ENCODE data around the gene PPP1R16B.
A peak's percentile ranks its signal among the peaks of the same experiment; 100 is the strongest.
"Not testable (repeated sequence)": the region's sequence is repeated elsewhere in the genome, so short reads cannot be mapped to it uniquely, and the experiment has no call there.

PPP1R16B gene

DNA sequence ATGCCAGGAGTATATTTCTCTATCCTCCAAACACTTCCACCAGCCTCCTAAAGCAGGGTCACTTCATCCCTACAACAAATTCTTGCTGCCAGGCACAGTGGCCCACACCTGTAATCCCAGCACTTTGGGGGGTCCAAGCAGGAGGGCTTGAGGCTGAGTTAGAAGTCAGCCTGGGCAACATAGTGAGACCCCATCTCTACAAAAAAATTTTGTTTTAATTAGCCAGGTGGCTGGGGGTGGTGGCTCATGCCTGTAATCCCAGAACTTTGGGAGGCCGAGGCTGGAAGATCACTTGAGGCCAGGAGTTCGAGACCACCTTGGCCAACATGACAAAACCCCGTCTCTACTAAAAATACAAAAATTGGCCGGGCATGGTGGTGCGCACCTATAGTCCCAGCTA, 11.4 kb upstream of the PPP1R16B start:
- not testable (repeated sequence) for DNase-seq

DNA sequence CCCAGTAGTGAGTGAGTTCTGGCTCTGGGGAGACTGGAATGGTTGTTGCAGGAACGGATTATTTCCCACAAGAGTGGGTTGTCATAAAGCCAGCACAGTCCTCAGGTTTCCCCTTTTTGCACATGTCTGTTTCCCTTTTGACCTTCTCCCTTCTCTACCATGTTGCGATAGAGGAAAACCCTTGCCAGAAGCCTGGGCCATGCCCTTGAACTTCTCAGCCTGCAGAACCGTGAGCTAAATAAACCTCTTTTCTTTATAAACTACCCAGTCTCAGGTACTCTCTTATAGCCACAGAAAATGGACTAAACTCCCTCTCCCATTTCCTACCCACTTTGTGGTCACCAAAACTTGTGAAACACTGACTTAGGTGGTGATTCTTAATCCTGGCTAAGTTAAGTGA, 7.2 kb upstream of the PPP1R16B start:
- DNase-seq, result no peak

DNA sequence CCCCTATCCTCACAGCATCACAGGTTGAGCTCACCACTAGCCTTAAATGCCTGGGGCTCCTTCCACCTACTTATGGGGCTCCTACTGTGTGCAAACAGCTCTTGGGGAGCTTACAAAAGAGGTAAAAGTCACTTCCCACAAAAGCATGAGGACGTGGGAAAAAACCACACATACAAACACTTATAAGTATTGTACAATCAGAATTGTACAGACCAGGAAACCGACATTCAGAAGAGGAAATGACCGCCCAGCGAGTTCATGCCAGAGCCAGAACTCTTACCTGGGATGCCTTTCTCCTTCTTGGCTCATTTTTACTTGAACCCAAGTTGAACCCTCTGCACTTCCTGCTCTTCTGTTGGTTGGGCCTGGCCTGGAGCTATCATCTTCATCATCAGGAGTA, 6.3 kb upstream of the PPP1R16B start:
- no peak for DNase-seq

DNA sequence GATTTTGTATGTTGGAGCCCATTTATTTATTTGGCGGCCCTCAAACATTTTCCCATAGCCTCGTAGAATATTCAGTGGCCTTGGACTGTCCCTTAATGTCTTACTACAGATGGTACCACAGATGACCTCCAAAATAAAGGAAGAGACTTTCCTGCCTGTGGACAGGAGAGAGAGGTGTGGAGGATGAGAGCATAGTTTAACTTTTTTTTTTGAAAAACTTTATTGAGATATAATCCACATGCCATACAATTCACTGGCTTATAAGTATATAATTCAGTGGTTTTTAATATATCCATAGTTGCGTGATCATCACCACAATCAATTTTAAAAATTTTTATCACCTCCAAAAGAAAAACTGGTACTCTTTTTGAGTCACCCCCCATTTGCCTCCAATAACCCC, 4.6 kb upstream of the PPP1R16B start:
- DNase-seq, result no peak

DNA sequence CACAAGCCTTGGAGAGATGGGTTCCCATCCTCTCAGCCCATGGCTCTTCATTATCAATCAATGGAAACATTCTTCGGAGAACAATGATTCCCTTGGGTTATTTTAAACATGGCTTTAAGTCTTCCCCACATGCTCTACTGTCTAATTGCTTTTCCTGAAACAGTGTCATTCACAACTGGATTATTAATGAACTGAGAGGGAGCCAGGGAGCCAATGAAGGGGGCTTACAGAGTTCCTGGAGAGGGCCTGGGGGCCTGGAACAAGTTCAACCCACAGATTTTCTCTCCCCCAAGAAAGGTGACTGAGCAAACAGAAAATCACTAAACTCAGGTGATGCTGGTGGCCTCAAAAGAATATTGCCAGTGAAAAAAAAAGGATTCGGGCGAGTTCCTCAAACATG, 1.3 kb upstream of the PPP1R16B start:
- no peak for DNase-seq

DNA sequence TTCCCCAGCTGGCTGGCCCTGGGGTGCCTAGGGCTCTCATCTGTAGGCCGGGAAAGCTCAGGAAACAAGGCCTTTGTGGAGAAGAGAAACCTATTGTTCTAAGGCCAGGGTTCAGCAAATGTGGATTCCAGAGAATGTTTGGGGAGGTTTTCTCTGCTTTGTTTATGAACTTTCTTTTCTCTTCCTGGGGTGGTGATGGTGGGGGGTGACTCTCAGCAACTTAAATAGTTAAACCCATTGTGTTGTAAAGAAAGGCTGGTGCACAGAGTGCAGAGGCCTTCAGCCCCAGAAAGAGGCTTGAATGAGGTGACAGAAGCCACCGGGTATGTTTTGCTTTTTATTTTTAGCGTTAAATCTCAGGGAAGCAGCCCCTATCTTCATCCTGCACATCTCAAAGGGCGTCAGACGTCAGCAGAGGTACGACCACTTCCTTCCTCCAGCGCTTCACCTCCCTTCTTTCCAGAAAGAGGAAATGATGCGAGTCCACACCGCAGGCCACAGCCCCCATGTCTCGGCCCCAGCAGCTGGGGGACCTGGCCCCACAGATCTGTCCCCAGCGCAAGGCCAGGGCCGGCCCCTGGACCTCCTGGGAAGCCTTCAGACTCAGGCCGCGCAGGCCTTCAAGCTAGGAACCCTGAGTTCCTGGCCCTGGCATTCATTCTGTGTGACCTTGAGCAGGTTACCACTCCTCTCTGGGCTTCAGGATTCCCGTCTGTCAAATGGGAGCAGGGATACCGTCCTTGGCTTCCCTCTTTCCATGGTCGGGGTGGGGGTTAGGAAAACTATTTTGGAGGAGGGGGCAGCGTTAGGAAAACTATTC, 605 bp upstream of the PPP1R16B start:
- no peak for DNase-seq

DNA sequence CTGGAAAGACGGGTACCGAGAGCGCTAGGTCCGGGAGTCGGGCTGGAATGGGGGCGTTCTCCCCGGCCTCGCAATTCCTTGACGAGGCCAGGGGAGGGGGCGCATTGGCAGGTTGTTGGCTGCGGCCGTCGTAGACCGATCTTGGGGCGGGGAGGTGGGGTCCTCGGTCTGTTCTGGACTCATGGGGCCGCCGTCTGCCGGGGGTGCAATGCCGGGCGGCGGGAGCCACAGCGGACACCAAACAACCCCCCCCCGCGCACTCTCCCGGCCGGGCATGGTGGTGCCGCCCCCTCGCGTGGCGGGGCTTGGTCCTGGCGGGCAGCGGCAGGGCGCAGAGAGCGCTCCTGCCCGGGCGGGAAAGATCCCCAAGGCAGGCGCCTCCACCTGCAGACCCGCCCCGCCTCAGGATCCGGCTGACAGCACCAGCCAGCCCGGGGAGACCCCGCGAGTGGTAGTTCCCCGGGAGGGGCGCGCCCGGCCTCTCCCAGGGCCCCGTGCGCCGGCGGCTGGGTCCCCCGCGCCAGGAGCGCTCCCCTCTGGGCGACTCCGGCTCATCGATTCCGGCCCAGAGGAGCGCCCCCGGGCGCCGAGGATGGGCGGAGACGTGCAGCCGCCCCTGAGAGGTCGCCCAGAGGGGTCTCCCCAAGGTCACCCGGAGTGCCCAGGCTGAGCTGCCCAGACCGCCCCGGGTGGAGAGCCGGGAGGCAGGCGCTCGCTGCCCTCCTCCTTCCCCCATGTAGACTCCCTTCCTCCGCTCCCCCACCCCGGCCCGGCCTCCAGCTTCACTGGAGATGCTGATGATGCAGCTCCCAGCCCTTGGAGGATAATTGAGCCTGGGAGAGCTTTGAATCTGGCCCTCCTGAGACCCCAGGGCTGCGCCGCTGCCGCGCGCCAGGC, 709 bp downstream of the PPP1R16B start:
- DNase-seq, result no peak

DNA sequence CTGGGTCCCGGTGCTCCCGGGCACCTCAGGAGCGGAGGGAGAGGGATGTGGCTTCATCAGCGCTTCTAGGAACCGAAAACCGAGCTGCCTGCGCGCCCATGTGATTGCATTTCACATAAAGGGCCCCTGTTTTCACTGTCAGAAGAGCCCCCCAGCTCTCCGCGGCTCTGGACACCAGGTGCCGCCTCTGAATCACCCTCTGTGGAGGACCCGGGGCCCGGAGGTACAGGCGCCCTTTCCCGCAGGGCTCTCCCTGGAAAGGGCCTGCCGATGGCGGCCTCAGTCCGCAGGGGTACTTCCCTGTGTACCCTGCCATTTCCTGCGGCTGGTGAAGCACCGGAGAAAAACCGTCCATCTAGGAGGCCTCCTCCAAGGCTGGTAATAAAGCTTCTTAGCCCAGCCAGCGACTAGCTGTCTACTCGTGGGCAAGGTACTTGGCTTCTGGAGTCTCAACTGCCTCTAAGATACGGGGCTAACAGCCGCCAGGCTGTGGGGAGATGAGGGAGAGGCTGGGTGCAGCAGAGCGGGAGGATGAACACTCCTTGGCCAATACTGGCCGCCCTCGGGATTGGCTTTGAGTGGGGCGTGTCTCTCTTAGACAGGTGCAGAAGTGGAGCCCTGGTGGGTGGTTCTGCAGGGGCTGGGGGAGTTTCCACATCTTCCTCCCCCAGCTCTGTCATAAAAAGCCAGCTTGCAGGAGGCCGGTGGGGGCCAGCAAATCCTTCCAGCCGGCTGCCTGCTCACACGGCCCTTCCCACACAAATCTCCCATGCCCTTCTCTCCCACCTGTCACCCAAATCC, 1.6 kb downstream of the PPP1R16B start:
- no peak for DNase-seq

DNA sequence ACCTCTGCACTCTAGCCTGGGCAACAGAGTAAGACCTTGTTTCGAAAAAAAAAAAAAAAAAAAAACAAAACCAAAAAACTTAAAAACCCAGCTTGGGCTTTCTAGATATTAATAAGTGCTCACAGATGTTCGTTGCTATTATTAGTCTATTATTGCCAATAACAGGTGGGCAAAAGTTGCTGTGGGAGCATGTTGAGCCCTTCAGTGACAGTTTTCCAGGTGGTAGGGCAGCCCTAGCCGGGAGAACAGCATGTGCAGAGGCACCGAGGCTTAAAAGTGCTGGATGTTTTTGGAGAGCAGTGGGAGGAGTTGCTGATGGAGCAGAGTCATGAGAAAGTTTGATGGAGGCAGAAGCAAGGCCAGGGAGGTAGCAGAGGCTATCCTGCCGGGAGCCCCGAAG, 4.4 kb downstream of the PPP1R16B start:
- DNase-seq, result no peak

DNA sequence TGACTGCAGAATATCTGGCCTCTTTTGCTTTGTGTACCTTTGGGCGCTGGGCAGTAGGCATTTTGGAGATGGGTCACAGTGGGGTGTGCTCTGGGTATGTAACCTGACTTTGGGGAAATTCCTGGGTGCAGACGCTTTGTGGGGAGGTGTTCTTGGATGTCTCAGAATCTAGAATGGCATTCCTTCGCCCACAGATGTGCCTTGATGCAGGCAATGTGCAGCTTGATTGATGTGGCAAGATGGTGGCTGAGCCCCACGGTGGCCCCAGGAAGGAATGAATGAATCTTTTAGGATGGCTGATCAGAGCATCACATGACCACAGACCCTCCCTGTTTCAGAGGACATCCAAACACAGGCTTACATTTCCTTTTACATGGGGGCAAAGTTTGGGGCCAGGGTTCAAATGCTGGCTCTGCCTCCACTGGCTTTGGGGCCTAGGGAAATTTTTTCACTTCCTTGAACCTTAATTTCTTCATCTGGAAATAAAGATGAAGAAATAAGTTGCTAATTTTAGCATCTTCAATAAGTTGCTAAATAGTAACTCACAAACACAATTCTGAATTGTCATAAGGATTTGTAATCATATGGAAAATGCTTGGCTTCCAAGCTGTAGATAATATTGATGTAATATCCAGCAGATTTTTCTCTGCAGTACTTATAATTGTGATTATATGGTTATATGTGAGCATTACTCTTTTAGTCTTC, 5.6 kb downstream of the PPP1R16B start:
- DNase-seq, result no peak

DNA sequence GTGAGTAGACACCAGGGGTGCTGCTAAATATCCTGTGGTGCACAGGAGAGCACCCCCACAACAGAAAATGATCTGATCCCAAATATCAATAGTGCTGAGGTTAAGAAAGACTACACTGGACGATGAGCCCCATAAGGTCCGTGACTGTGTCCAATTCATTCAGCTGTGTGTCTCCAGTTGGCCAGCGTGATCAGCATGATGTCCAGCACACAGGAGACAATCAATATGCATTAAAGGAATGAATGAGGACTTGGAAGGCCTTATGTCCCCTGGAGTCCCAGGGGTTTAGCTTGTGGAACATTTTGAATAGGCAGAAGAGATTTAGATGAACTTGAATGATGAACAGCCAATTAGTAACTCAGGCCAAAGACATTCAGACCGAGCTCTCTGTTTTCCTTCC, 6.3 kb downstream of the PPP1R16B start:
- DNase-seq, result no peak

DNA sequence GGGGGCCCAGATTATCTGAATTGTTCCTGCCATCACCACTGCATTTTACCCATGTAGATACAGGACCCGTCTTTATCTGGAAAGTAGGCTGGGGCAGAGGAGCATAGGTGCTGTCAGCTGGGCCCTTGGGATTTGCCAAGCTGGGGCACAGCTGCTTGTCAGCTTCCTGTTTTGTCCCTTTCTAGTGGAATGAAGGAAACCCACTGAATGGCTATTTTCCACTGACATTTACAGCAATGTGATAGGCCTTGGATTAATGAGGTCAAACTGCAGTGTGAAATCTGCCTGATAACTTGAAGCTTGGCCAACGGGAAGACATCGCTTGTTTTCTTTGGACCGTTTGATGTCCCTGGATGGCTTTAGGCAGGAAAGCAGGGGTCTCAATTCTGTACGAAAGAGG, 6.7 kb downstream of the PPP1R16B start:
- no peak for DNase-seq

DNA sequence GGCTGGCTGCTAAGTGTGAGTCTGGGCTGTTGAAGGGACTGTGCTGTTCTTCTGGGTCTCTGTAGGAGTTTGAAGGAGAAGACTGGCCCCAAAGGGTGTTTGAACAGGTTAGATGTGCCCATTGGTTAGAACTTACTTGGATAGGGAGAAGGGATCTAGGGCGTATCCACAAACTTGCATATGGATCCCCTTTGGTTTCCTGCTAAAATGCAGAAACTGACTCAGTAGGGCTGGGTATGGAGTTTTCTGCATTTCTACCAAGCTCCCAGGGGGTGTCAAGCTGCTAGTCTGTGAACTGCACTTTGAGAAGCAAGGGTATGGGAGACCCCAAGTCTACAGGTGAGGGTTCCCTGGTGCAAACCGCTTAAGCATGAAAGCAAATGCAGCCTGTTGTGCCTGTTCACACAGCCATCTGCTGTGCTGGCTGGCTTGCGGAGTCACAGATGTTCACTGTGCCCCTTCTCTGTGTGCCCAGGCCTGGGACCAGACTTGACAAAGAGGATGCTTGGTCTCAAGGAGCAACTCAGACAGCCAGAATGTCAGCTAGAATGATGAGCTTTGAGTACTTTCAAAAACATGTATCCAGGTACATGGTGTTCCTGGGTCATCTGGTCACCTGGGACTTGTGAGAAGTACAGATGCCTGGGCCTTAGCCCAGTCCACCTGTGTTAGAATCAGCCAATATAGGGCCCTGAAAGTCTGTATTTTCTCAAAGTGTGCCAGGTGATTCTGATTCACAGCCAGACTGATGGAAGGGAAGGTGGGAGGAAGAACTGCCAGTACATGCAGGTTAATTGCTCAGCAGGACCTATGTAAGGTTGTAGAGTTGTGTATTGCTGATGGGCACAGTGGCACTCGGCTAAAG, 7.4 kb downstream of the PPP1R16B start:
- no peak for DNase-seq

DNA sequence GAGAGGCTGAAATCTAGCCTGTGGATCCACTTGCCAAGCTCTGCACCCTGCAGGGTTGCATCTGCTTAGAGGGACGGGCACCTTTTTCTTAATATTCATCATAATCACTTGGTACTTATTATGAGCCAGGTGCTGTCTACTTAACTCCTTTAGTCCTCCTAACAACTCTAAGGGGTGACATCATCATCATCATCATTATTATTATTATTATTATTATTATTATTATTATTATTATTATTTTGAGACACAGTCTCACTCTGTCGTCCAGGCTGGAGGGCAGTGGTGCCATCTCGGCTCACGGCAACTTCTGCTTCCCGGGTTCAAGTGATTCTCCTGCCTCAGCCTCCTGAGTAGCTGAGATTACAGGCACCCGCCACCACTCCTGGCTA, 8.1 kb downstream of the PPP1R16B start:
- not testable (repeated sequence) for DNase-seq

DNA sequence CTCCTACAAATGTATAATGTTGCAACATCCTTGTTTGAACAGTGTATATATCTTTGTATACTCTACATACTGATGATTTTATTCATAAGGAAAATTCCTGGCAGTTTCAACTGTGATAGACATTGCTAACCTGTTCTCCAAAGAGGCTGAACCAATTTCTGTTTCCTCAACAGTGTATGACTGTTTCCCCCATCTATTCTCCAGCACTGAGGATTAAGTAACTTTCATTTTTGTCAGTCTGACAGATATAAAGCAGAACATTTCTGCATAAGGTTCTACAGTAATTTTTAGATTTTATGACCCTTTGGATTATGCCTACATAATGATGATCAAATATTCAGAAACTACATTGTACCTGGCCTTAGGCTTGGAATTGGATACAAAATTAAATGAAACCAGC, 9.9 kb downstream of the PPP1R16B start:
- no peak for DNase-seq

DNA sequence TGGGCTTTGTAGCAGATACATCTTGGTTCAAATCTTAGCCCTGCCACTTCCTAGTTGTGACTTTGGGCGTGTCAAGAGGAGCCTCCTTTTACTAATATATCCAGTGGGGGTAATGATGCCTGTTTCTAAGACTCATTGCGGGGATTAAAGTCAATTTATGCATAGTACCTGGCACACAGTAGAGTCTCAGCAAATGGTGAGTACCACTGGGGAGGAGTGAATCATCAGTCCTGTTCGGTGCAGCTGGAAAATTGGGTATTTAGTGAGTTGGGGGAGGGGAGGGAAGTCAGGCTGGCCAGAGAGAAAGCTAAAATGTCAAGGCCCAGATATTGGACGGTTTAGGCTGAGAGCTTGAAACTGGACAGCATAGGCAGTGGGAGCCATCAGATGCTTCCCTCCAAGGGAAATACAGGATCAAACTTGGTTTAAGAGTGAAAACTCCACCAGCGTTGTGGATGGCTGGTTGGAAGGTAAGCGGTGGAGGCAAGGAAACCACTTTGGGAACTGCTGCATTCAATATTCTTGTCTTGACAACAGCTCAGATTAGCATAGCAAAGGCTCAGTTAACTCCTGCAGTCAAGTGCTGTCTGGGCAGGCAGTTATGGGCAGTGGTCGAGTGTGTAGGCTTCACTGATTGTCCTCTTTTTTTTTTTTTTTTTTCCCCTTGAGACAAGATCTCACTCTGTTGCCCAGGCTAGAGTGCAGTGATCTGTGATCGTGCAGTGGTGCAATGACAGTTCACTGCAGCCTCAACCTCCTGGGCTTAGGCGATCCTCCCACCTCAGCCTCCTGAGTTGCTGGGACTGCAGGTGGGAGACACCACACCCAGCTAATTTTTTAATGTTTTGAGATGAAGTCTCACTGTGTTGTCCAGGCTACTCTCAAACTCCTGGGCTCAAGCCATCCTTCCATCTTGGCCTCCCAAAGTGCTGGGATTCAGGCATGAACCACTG, 12.9 kb downstream of the PPP1R16B start:
- no peak for DNase-seq

DNA sequence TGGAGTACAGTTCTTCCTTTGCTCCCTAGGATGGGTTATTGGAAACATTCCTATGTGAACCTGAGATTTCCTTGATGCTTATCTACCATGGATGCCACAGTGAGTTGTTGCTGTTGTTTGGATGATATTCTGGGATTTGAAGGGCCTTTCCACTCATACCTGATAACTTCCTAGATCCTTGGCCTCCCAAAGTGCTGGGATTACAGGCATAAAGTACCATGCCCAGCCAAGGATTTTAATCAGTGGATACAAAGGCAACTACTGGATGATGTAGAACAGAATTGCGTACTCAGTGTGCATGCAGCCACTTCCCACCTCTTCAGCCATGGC, 20.0 kb downstream of the PPP1R16B start:
- no peak for DNase-seq

DNA sequence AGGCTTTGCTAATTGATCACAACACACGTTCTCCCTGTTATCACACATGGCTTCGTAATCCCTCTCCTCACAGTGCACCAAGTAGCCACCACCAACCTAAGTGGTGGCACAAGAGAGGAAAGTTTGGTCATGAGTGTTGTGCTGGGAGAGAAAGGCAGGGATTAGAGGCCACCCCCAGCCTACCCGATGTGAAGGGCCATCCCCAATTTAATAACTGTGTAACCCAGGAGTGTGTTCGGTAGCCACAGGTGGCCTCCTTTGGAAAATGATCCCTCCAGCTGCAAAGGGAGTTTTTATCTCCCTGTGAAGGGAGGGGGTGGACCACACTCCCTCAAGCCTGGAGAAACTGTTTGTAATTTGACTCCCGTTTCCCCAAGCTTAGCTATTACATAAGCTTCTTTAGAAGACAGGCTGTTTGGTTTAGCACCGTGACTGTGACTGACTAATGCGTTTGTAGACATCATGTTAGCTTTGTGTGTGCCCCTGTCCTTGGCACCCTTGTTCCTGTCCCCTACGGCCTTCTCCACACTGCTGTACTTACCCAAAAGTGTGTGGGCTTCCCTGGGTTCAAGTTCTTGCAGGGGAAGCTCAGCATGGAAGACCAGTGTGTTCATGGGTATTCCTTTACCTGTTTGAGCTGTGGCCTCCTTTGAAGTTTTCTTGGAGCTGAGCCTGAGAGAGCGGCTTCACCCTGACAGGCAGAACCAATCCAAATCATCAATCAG, 20.6 kb downstream of the PPP1R16B start:
- DNase-seq, result peak; percentile 17

DNA sequence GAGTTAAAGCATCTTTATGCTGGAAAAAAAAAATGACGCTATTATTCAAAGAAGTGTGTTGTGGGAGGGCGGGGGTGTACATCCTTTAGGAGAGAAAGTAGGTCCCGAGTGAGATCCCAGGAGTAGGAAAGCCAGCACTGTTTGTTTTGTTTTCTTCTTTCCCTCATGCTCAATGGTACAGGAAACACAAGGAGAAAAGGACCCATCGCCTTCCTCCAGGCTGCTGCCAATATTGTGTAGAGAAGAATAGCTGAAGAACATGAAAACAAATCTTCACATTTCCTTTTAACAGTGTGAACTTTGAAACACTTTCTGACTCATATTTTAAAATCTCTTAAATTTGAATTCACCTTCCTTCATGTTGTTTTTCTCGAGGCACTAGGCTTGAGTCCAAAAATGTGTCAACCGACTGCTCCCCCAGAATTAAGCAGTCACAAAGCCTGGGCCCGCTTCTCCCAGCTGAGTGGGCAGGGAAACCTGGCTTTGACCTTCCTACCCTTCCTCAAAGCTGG, 22.3 kb downstream of the PPP1R16B start:
- no peak for DNase-seq

Measured in NCI-H774 (cell line).